H9 (cell line): Measurements from ENCODE around the gene TSPAN5. TPM values are rescaled to one million over a fixed set of nuclear protein-coding genes. Genes with fewer than 3 reads are reported as not detected.
A peak's percentile ranks its signal among the peaks of the same experiment; 100 is the strongest.

Source experiments
- DNase-seq: peaks from one replicate; pipeline ENCODE4 v3.0.0-alpha.2; 2017
- H2AFZ ChIP-seq: one replicate; pipeline ENCODE4 v1.6.1; 2013; ENCODE audit warnings: mild to moderate bottlenecking, low read length, control low read depth, moderate library complexity
- H2AK5ac ChIP-seq: 2 replicates; pipeline ENCODE4 v1.6.1; 2013; ENCODE audit warnings: low read length, control low read depth, mixed read lengths; ENCODE audit not compliant: insufficient read length
- H2BK120ac ChIP-seq: one replicate; pipeline ENCODE4 v1.6.1; 2013; ENCODE audit warnings: low read depth, mild to moderate bottlenecking, low read length, control low read depth, inconsistent platforms; ENCODE audit not compliant: poor library complexity, severe bottlenecking
- H2BK12ac ChIP-seq: 2 replicates; pipeline ENCODE4 v1.6.1; 2013; ENCODE audit warnings: low read length, control low read depth, mixed read lengths, low read depth; ENCODE audit not compliant: insufficient read length
- H2BK15ac ChIP-seq: 2 replicates; pipeline ENCODE4 v1.6.1; 2013; ENCODE audit warnings: low read depth, low read length, control low read depth
- H2BK20ac ChIP-seq: one replicate; pipeline ENCODE4 v1.6.1; 2013; ENCODE audit warnings: low read depth, mild to moderate bottlenecking, low read length, control low read depth, inconsistent platforms; ENCODE audit not compliant: poor library complexity, severe bottlenecking
- H2BK5ac ChIP-seq: 2 replicates; pipeline ENCODE4 v1.6.1; 2013; ENCODE audit warnings: low read length, control low read depth, mixed read lengths; ENCODE audit not compliant: insufficient read length
- H3K14ac ChIP-seq: 2 replicates; pipeline ENCODE4 v1.6.1; 2013; ENCODE audit warnings: low read length, control low read depth; ENCODE audit not compliant: insufficient read depth
- H3K18ac ChIP-seq: 2 replicates; pipeline ENCODE4 v1.6.1; 2013; ENCODE audit warnings: low read depth, mild to moderate bottlenecking, mixed read lengths, low read length, control low read depth; ENCODE audit not compliant: insufficient read length
- H3K23ac ChIP-seq: 2 replicates; pipeline ENCODE4 v1.6.1; 2013; ENCODE audit warnings: low read length, control low read depth, mixed read lengths, low read depth; ENCODE audit not compliant: insufficient read length
- H3K23me2 ChIP-seq: 2 replicates; pipeline ENCODE4 v1.6.1; 2013; ENCODE audit warnings: low read depth, mild to moderate bottlenecking, mixed read lengths, low read length, control low read depth; ENCODE audit not compliant: insufficient read length, poor library complexity, severe bottlenecking
- H3K27ac ChIP-seq: 2 replicates; pipeline ENCODE4 v1.5.1; 2013; ENCODE audit warnings: low read length, control low read depth, mixed read lengths, low read depth; ENCODE audit not compliant: insufficient read length
- H3K27me3 ChIP-seq: 2 replicates; pipeline ENCODE4 v1.6.1; 2013; ENCODE audit warnings: low read length, control low read depth, inconsistent platforms; ENCODE audit not compliant: insufficient read depth
- H3K4ac ChIP-seq: 2 replicates; pipeline ENCODE4 v1.6.1; 2013; ENCODE audit warnings: low read depth, mild to moderate bottlenecking, control low read depth, inconsistent platforms, low read length, moderate library complexity
- H3K4me1 ChIP-seq: 2 replicates; pipeline ENCODE4 v1.6.1; 2013; ENCODE audit warnings: low read length, control low read depth, inconsistent platforms; ENCODE audit not compliant: insufficient read depth
- H3K4me2 ChIP-seq: 2 replicates; pipeline ENCODE4 v1.6.1; 2013; ENCODE audit warnings: low read length, control low read depth, mixed read lengths; ENCODE audit not compliant: insufficient read length, insufficient read depth
- H3K56ac ChIP-seq: 2 replicates; pipeline ENCODE4 v1.6.1; 2013; ENCODE audit warnings: low read depth, mild to moderate bottlenecking, mixed read lengths, low read length, control low read depth; ENCODE audit not compliant: insufficient read length
- H3K79me1 ChIP-seq: 2 replicates; pipeline ENCODE4 v1.6.1; 2013; ENCODE audit warnings: low read depth, mild to moderate bottlenecking, moderate library complexity, low read length, control low read depth, inconsistent platforms; ENCODE audit not compliant: insufficient read depth, poor library complexity, severe bottlenecking
- H3K79me2 ChIP-seq: 2 replicates; pipeline ENCODE4 v1.6.1; 2013; ENCODE audit warnings: low read length, control low read depth, inconsistent platforms; ENCODE audit not compliant: insufficient read depth
- H3K9ac ChIP-seq: 2 replicates; pipeline ENCODE4 v1.6.1; 2013; ENCODE audit warnings: low read length, control low read depth, mixed read lengths; ENCODE audit not compliant: insufficient read length; ENCODE audit errors: extremely low read depth
- H3K9me3 ChIP-seq: one replicate; pipeline ENCODE4 v1.6.1; 2013; ENCODE audit warnings: low read depth, low read length, inconsistent platforms; ENCODE audit not compliant: control insufficient read depth
- H3T11ph ChIP-seq: one replicate; pipeline ENCODE4 v1.6.1; 2013; ENCODE audit warnings: mild to moderate bottlenecking, low read length, control low read depth, inconsistent platforms
- H4K20me1 ChIP-seq: one replicate; pipeline ENCODE4 v1.6.1; 2013; ENCODE audit not compliant: control insufficient read depth, insufficient read length, insufficient read depth
- H4K5ac ChIP-seq: 2 replicates; pipeline ENCODE4 v1.6.1; 2013; ENCODE audit warnings: low read depth, mild to moderate bottlenecking, mixed read lengths, low read length, control low read depth; ENCODE audit not compliant: insufficient read length
- H4K8ac ChIP-seq: replicated peaks from 2 replicates; pipeline ENCODE4 v1.6.1; 2013; ENCODE audit warnings: low read length, control low read depth, mixed read lengths, low read depth; ENCODE audit not compliant: insufficient read length
- H4K91ac ChIP-seq: 2 replicates; pipeline ENCODE4 v1.6.1; 2013; ENCODE audit warnings: low read depth, mild to moderate bottlenecking, moderate library complexity, mixed read lengths, low read length, control low read depth; ENCODE audit not compliant: insufficient read length
- H3K27ac Mint-ChIP-seq, 3 experiments: 2 replicates in 2 of 3; 3 replicates in 1 of 3; pipeline ENCODE4 v1.8.0; 2020 to 2021; ENCODE audit warnings: mixed read lengths in 3 of 3, mild to moderate bottlenecking in 1 of 3, moderate library complexity in 1 of 3
- H3K27me3 Mint-ChIP-seq: 2 replicates; pipeline ENCODE4 v1.8.0; 2021; ENCODE audit warnings: low read depth, mild to moderate bottlenecking, moderate library complexity, mixed read lengths
- H3K36me3 Mint-ChIP-seq, 3 experiments: 2 replicates in 2 of 3; 3 replicates in 1 of 3; pipeline ENCODE4 v1.8.0; 2020 to 2021; ENCODE audit warnings: low read depth in 3 of 3, mixed read lengths in 3 of 3; ENCODE audit not compliant: insufficient read depth in 1 of 3
- H3K4me1 Mint-ChIP-seq, 2 experiments: 2 replicates each; pipeline ENCODE4 v1.8.0; 2020; ENCODE audit warnings: mixed read lengths in 2 of 2
- H3K4me3 Mint-ChIP-seq, 2 experiments: 2 replicates in 1 of 2; 3 replicates in 1 of 2; pipeline ENCODE4 v1.8.0; 2020 to 2021; ENCODE audit warnings: mild to moderate bottlenecking in 2 of 2, mixed read lengths in 2 of 2, moderate library complexity in 1 of 2
- H3K9me3 Mint-ChIP-seq, 2 experiments: 2 replicates in 1 of 2; 3 replicates in 1 of 2; pipeline ENCODE4 v1.8.0; 2020; ENCODE audit warnings: mild to moderate bottlenecking in 2 of 2, mixed read lengths in 2 of 2, moderate library complexity in 1 of 2
- WGBS: extraction: QIAGEN DNeasy Blood & Tissue Kit; methylation state at CpG from one replicate; pipeline ENCODE4 v1.1.7; 2013; ENCODE audit warnings: missing lambda C conversion rate, low lambda C conversion rate, mixed read lengths; ENCODE audit not compliant: insufficient read length; ENCODE audit errors: extremely low coverage; 5-methylcytosine and 5-hydroxymethylcytosine counted together
- total RNA-seq: library from RNA; stranded (reverse); gene quantifications from 2 replicates; pipeline ENCODE4 v1.2.1, GENCODE V29; 2021
- TF ChIP-seq, protein P1 (sequence below): fragments of 200-600 bp; sonication (generic); conservative IDR thresholded peaks from 3 replicates; pipeline ENCODE4 v1.8.0; 2021; ENCODE audit warnings: antibody characterized with exemption, mild to moderate bottlenecking

The TSPAN5 gene
- total RNA-seq, 1 experiment from 2014 or later, result 7.0 TPM

DNA sequence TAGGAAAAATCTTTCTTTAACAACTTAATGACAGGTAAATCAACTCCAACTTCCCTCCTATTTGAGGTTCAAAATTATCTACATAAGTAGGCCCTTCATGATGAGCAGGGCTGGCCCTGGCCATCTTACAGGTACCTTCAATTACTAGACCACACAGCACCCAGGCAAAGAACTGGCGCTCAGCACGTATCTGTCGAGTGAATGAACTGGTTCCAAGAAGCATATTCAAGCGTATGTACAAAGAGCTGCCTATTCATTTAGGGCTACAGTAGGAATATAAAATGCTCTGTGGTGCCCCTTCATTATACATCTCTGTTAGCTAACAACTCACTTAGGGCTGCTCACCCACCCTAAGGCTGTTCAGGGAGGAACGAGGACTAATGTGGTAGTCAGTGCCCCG lies 48.0 kb downstream of the TSPAN5 start:
- Histone ChIP-seq H3K79me2 (0 out of 2 replicates have a peak, but pooled peaks cover 2% of the 10 kb centered on the region), H4K91ac (no peak overlapping the region), H3K56ac (no peak overlapping the region), H3K27me3 (no peaks in the 10 kb centered on the region), H2AK5ac (no peak overlapping the region), H3K27ac (no peak overlapping the region), H4K8ac (no peak overlapping the region), H2BK5ac (no peak overlapping the region), H3K9ac (no peak overlapping the region), H4K20me1 (no peaks in the 10 kb centered on the region), H3K23me2 (no peaks in the 10 kb centered on the region), H2BK15ac (no peak overlapping the region), H3K14ac (no peak overlapping the region), H3K18ac (no peak overlapping the region), H2BK12ac (no peak overlapping the region), H3K23ac (no peak overlapping the region), H3T11ph (no peak overlapping the region), H3K79me1 (no peaks in the 10 kb centered on the region), H3K4ac (no peak overlapping the region), H3K4me2 (no peak overlapping the region), H4K5ac (no peak overlapping the region), H3K9me3 (no peaks in the 10 kb centered on the region), H2BK120ac (no peak overlapping the region), H2BK20ac (no peak overlapping the region), H2AFZ (no peak overlapping the region), H3K4me1 (peaks cover 22% of the 10 kb centered on the region)
- Mint-ChIP-seq H3K9me3 (no peaks in the 10 kb centered on the region), H3K4me3 (peak overlapping the region in 1 of 2 experiments; percentile 28; a peak in 1 of 5 replicates), H3K4me1 (peaks cover 61 to 76% of the 10 kb centered on the region in 2 experiments), H3K27me3 (no peaks in the 10 kb centered on the region), H3K27ac (peak overlapping the region in 2 of 3 experiments; percentile 89 to 94; a peak in 3 of 7 replicates), H3K36me3 (no peaks in the 10 kb centered on the region)
- TF ChIP-seq, protein P1, sequence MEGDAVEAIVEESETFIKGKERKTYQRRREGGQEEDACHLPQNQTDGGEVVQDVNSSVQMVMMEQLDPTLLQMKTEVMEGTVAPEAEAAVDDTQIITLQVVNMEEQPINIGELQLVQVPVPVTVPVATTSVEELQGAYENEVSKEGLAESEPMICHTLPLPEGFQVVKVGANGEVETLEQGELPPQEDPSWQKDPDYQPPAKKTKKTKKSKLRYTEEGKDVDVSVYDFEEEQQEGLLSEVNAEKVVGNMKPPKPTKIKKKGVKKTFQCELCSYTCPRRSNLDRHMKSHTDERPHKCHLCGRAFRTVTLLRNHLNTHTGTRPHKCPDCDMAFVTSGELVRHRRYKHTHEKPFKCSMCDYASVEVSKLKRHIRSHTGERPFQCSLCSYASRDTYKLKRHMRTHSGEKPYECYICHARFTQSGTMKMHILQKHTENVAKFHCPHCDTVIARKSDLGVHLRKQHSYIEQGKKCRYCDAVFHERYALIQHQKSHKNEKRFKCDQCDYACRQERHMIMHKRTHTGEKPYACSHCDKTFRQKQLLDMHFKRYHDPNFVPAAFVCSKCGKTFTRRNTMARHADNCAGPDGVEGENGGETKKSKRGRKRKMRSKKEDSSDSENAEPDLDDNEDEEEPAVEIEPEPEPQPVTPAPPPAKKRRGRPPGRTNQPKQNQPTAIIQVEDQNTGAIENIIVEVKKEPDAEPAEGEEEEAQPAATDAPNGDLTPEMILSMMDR, result no peak
- DNase-seq, result no peak
- no CpG with 5 or more reads among the region's 6 CpGs for WGBS
